Umbilical cord (tissue), 2 donors: Measurements from ENCODE around the gene TIMD4. TPM values are rescaled to one million over a fixed set of nuclear protein-coding genes. Genes with fewer than 3 reads are reported as not detected.

ENCODE experiments used
- DNase-seq: peaks from one replicate; pipeline ENCODE4 v3.0.0-alpha.2; 2015; ENCODE audit warnings: low spot score
- total RNA-seq: library from RNA; depleted of rRNA; stranded (reverse); fragments of >200 nt; gene quantifications from one replicate; pipeline ENCODE4 v1.2.3, GENCODE V29; 2014; ENCODE audit warnings: low replicate concordance; ENCODE audit not compliant: insufficient read depth

Gene TIMD4
- total RNA-seq, 1 donor from 2014 or later: 0.48 TPM

- DNase-seq: no peak
Measured at GRCh38 chr5:156922207-156922792, 40.7 kb downstream of the TIMD4 start.

GRCh38 chr5:156920861-156921431, 42.1 kb downstream of the TIMD4 start:
- DNase-seq: no peak

- DNase-seq: no peak
Measured at GRCh38 chr5:156920042-156920860, 42.8 kb downstream of the TIMD4 start.

GRCh38 chr5:156918311-156918845, 44.6 kb downstream of the TIMD4 start:
- DNase-seq: no peak

GRCh38 chr5:156914371-156914737, 48.7 kb downstream of the TIMD4 start:
- DNase-seq: no peak

- no peak for DNase-seq
Measured at GRCh38 chr5:156913719-156914370, 49.2 kb downstream of the TIMD4 start.

- no peak for DNase-seq
Measured at GRCh38 chr5:156913355-156913718, 49.7 kb downstream of the TIMD4 start.

GRCh38 chr5:156912869-156913268, 50.2 kb downstream of the TIMD4 start:
- no peak for DNase-seq

- no peak for DNase-seq
Measured at GRCh38 chr5:156909180-156909579, 53.8 kb downstream of the TIMD4 start.

GRCh38 chr5:156907667-156908066, 55.4 kb downstream of the TIMD4 start:
- no peak for DNase-seq

- DNase-seq: no peak
Measured at GRCh38 chr5:156906807-156907206, 56.2 kb downstream of the TIMD4 start.

- peak; percentile 50 for DNase-seq
Measured at GRCh38 chr5:156896546-156896945, 66.5 kb downstream of the TIMD4 start.

- DNase-seq: no peak
Measured at GRCh38 chr5:156893517-156893916, 69.5 kb downstream of the TIMD4 start.

GRCh38 chr5:156892864-156893263, 70.2 kb downstream of the TIMD4 start:
- no peak for DNase-seq

- DNase-seq: no peak
Measured at GRCh38 chr5:156892223-156892622, 70.8 kb downstream of the TIMD4 start.

- DNase-seq: no peak
Measured at GRCh38 chr5:156888520-156888919, 74.5 kb downstream of the TIMD4 start.

- DNase-seq: no peak
Measured at GRCh38 chr5:156883316-156883875, 79.6 kb downstream of the TIMD4 start.

GRCh38 chr5:156879665-156880285, 83.3 kb downstream of the TIMD4 start:
- no peak for DNase-seq

- DNase-seq: no peak
Measured at GRCh38 chr5:156871212-156871611, 91.8 kb downstream of the TIMD4 start.

- no peak for DNase-seq
Measured at GRCh38 chr5:156870498-156870839, 92.6 kb downstream of the TIMD4 start.
